Stimulated activated CD8-positive, alpha-beta memory T cell treated with anti-CD3 and anti-CD28 coated beads, Interleukin-7, amount 100 ng/mL, for 24 hours (primary cell): ENCODE data around the gene PHLPP1.
"Not testable (repeated sequence)": the region's sequence is repeated elsewhere in the genome, so short reads cannot be mapped to it uniquely, and the experiment has no call there.

Experiments
- DNase-seq: peaks from one replicate; pipeline ENCODE4 v3.0.0-alpha.2; 2020; ENCODE audit warnings: low read depth

Gene PHLPP1

DNA sequence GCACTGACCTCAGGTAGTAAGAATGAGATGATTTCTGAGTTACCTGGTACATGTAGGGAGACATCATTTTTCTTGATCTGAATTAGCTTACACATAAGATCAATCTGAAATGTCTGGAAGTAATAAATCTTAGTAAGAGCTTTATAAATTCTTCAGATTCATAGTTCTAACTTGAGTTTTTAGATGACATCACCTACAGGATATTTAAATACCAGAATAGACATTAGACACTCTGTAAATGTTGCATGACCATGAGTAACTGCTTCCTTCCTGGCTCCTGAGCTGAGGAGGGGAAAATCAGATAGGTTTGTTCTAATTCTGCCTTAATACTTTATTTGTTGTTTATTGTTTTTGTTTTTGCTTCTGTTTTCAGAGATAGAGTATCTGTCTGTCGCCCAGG is 181.8 kb downstream of the PHLPP1 start:
- DNase-seq = no peak

DNA sequence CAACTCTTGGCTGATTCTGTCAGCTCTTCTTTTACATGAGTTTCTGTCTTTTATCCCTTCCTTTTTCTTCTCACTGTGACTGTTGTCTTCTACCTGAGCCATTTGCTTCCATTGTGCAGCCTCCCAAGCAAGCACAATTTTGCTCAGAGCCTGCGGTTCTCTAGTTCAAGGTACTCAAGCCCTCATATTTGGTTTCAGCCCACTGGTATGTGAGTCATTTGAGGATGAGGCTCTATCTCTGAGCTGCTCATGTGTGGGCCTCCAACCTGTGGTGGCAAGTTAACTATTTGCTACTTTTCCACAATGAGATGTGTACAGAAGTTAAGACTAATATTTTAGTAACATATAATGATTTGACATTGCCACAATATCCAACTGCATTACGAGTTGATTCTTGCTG is 183.0 kb downstream of the PHLPP1 start:
- DNase-seq = no peak

DNA sequence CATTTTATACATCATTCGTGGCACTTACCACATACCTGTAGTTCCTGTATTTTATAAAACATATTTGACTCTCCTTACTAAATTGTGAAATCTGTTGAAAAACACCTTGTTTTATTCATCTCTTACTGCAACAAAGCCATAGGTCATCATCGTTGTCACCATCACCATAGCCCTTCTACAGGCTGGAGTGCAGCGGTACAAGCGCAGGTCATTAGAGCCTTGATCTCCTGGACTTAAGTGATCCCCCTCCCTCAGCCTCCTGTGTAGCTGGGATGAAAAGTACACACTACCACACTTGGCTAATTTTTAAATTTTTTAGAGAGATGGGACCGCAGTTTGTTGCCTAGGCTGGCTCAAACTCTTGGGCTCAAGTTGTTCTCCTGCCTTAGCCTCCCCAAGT is 184.2 kb downstream of the PHLPP1 start:
- no peak for DNase-seq

DNA sequence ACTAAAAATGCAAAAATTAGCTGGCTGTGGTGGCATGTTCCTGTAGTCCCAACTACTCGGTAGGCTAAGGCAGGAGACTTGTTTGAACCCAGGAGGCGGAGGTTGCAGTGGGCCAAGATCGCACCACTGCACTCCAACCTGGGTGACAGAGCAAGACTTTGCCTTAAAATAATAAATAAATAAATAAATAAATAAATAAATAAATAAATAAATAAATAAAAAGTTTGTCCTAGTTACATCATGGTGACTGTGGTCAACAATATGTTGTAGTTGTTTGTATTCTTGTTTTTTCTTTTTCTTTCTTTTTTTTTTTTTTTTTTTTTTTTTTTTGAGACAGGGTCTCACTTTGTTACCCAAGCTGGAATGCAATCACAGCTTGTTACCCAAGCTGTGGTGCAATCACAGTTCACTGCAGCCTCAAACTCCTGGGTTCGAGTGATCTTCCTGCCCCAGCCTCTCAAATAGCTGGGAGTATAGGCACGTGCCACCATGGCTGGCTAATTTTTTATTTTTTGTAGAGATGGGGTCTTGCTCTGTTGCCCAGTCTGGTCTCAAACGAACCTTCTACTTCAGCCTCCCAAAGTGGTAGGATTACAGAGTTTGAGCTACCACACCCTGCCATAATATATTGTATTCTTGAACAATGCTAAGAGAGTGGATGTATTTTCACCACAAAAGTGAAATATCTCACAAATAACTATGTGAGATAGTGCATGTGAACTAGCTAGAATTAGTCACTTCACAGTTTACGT is 185.0 kb downstream of the PHLPP1 start:
- no peak for DNase-seq

DNA sequence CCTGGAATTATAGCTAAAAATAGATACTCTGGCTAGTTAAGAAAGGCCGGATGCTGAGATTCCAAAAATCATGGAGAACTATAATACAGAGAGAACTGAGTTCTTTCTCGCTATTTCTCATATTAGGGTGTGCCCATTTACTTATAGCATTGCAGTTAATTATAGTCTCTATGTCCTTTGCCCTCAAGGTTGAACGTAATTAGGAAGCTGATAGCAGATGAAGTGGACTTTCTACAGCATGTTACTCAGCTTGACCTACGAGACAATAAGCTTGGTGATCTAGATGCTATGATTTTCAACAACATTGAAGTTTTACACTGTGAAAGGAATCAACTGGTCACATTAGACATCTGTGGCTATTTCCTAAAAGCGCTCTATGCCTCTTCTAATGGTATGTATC is 187.4 kb downstream of the PHLPP1 start:
- no peak for DNase-seq

DNA sequence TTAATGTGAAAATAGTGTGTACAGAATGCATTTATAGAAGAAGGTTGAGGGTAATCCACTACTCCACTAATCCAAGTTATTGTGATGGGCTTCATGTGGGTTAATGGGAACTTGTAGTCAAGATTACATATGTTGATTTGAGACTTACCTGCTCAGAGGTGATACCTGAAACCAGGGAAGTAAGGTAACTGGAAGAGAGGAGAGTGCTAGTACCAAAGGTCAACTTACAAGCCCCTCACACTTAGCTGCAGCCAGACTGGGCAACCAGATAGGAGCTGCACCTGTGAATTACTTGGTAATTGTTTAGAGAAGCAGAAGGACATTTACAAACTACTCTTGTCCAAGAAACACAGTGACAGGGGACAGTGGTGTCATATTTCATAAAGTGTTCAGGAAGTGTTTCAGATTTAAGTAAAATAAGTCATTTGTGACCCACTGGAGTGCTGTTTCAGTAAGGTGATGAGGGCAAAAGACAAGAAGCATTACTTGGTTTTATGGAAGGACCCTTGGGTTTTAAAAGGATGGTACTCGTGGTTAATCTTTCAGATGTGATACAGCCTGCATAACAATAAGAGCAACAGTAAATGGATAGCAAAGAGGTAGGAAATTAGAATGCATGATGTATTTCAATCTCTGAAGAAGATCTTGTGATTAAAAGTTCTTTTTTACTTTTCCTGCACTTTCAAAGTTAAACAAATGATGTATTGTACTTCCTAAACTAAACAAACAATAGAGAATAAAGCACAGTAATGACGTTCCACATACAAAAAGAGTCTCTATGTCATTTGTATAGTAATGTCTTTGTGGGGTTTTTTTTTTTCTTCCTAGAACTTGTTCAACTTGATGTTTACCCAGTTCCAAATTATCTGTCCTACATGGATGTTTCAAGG is 189.3 kb downstream of the PHLPP1 start:
- DNase-seq = no peak

DNA sequence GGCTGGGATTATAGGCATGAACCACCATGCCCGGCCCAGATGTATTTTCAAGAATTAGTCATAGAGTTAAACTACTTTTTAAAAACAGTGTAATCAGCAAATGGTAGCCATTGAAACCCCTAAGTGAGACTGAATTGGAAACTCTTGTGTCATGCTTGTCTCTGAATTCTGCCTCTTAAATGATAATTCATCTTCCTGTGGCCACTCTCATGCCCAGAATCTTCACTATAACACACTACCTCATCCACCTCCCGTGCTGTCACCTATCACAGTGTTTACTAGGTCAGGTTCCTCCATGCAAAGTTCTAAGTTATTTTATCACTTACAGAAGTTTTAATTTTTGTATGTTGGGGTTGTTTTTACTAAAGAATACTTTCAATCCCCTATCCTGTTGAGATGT is 197.5 kb downstream of the PHLPP1 start:
- no peak for DNase-seq

DNA sequence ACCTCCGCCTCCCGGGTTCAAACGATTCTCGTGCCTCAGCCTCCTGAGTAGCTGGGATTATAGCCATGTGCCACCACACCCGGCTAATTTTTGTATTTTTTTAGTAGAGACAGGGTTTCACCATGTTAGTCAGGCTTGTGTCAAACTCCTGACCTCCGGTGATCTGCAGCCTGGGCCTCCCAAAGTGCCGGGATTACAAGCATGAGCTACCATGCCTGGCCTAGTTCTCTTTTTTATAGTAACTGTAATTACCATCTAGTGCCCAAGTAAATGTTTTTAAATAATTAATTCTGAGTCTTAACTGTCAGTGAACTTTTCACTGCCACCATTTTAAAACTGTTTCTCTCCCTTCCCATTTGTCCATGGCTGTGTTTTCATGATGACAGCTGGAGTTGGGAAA is 198.5 kb downstream of the PHLPP1 start:
- DNase-seq = not testable (repeated sequence)

DNA sequence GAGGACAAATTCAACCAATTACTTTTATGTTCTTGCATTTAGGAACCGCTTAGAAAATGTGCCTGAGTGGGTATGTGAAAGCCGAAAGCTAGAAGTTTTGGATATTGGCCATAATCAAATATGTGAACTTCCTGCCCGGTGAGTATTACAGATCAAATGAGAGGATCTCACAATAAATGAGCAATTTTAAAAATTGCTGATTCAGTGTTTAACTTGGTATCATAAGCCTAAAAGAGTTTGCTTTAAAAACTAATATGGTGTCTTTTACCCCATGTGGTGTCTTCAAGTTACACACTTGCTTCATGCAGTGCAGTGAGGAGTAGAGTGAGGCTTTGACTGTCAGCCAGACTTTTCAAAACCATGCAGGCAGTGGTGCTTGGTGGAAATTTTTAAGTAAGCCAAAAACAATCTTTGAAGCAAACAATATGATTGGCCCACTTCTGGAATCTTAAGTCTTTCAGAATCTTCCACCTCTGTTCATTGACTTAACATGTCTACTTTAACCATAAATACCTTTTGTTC is 199.6 kb downstream of the PHLPP1 start:
- no peak for DNase-seq

DNA sequence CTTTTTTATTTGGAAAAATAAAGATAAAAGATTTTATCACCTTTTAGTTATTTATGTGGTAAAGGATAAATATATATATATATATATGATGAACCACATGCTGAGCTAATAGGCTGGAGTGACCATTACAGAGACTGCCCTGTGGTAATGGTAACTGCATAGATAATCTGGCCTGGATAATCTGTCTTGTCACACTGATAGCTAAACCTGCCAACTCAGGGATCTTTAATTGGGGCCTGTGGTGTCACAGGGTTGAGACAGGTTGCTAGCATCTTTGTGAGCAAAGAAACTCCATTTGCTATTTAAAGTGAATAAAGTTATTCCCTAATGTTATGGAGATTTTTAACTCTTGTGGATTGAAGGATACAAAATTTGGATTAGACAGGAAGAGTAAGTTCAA is 203.0 kb downstream of the PHLPP1 start:
- no peak for DNase-seq

DNA sequence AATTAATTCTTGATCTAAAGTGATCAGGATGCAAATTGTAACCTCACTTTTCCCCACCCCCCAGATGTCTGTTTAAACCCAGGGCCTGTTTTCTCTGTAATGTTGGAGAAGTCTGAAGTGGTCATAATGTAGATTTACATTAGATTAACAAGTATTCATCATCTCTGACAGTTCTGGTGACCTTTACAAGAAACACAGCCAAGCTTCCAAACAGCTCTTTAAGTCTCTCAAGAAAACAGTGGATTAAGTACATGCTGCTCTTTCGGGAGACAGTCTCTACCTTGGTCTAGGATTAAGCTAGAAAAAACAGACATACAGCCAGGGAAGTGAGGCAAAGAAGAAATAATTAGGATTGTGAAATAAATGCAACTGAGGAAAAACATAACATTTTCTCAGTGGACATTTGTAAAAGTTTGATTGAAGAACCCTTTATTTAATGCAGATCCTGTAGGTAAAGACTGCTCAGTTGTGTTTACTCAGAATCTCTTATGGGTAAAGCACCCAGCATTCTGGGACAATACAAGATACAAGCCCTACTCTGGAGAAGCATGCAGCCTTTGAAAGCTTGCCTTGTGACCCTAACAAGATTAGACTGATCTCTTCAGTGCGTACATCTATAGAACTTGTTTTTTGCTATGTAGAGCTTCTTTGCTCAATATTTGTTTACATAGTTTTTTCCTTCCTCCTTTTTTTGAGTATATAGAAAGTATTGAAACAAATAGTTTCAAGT is 203.9 kb downstream of the PHLPP1 start:
- DNase-seq = no peak

DNA sequence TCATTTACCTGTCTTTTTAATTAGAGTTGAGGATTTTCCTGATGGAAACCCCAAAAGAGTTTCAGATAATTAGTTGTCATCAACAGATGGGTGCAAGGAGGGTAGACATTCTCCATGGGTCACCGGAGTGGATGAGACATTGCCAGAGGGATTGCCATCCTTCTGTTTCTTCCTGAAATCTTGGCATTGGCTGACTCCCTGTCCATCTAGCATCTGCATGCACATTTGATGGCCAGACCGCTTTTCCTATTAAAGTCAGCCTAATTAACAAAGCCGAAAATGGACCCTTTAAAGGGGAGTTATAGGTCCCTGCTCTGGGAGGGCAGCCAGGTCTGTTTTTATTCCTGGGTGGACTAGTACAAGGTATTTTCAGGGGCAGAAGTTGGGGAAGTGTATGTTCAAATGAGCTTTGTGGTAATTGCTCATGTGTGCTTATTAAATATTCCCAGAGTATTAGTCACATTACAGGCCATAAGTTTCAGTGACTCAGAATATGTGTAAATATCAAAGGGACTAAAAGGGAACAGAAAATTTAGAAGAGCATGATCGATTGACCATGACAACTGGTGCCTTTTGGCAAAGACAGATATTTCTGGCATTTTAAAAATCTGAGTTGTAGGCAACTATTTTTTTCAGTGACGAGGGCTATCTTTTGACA is 209.8 kb downstream of the PHLPP1 start:
- DNase-seq = no peak

DNA sequence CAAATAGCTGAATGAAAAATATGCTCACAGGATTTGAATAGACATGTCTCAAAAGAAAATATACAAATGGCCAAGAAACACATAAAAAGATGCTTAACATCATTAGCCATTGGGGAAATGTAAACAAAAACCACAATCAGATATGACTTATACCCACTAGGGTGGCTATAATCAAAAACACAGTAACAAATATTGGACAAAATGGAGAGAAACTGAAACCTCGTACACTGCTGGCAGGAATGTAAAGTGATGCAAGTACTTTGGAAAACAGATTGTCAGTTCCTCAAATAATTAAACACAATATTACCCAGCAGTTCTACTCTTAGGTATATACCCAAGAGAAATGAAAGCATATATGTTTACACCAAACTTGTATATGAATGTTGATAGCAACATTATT is 213.0 kb downstream of the PHLPP1 start:
- DNase-seq = no peak

DNA sequence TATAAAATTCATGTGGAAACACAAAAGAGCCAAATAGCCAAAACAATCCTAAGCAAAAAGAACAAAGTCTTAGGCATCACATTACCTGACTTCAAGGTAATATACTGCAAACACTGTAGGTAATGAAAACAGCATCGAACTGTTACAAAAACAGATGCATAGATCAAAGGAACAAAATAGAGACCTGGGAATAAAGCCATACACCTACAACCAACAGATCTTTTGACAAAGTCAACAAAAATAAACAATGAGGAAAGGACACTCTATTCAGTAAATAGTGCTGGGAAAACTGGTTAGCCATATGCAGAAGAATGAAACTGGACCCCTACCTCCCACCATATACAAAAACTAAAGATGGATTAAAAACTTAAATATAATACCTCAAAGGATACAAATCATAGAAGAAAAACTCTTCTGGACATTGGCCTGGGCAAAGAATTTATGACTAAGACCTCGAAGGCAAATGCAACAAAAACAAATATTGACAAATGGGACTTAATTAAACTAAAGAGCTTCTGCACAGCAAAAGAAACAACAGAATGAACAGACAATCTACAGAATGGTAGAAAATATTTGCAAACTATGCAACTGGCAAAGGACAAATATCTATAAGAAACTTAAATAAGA is 218.0 kb downstream of the PHLPP1 start:
- no peak for DNase-seq

DNA sequence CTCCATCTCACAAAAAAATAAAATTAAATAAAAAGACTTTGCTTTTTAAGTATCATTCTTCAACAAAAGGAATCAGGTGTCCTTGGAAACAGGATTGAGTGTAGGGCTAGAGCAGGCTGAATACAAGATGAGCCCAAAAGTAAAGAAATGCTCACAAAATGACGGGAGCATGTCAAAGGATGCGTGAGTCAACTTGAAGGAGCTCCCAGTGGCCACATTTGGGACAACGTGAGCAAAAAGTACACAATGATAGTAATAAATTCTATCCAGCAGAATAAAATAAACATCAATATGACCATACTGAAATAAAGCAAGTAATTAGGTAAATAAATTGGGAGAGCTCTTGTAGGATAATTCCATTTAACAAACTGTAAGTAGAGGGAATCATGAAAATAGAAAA is 220.7 kb downstream of the PHLPP1 start:
- DNase-seq = no peak

DNA sequence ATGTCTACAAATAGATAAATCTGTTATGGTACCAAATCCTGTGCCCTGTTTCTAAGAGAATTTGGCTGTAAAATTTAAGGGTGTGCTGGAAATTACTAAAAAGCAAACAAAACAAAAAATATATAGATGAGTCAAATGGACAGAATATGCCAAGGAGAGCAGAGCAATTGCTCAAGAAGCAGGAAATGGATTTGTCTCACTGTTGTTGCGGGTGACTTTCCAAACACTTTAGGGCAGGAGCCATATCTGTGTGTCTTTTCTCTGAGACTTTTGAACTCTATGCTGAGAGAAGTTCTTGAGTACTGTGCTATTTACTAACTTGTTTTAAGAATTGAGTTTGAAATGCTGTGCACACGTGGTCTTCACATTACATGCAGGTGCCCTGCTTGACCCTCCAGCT is 221.7 kb downstream of the PHLPP1 start:
- DNase-seq = no peak

DNA sequence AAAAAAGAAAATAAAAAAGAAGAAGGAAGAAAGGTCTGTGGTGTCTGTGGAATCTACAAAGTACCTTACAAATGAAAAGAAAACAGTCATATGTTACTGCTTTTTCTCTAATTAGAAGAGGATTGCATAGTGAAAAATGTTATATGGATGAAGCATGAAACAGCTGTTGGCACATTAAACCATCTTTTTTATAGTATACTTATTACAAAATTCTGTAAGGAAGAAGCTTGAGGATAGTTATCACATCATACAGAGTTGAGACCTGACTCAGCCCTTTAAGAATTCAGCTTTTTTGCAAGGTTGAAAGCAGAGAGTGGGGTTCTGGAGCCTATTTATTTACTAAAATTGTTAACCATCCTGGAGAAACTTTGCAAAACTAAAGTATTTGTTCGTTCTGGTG is 222.7 kb downstream of the PHLPP1 start:
- DNase-seq = no peak

DNA sequence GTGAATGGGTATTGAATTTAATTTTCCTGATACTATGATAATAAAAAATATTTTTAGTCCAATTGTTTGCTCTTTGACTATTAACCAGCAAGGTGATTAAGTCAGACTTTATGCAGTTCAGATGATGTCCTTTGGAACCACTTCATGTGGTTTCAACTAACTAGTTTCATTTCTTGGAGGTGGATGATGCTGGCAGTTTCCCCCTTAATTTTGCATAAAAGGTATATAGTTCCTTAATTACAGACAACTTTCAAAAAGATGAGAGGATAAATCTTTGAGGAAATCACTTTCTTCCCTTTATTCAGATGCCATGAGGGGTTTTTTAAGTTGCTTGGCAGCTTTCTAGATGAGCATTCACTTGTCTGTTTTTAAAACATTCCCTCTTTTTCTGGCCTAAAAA is 223.1 kb downstream of the PHLPP1 start:
- DNase-seq = no peak

DNA sequence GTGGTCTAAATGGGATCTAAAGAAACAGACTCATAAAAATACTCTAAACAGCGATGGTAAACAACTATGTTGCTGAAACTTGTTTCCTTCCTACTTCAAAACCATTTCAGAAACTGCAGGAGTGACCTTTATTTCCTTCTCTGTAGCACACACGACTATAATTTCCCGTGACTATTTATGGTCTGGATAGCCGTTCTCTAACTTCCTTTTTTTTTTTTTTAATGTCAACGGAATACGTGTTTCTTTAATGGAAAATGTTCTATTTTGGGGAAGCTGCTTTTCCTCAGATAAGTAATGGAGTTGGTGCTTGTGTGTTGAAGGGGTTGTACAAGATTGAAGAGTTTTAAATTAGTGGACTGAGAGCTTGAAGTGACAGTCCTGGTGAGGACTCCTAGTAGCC is 224.1 kb downstream of the PHLPP1 start:
- no peak for DNase-seq

DNA sequence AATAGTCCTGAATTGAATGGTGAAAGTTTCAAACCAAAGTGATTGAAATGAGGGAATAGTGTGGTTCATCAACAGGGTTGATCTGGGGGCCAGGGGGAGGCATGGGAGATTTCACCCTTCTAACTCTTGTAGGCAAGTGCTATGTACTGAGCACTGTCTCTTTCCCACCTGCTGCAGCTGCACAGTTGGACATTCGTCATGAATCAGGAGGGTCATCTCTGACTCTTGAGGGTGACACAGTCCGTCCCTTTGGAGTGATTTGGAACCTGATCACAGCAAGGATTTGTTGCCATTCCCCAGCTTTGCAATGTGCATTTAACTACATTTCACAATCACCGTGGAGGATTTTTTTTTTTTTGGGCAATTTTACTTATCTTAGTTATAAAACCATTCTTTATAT is 224.6 kb downstream of the PHLPP1 start:
- DNase-seq = no peak

DNA sequence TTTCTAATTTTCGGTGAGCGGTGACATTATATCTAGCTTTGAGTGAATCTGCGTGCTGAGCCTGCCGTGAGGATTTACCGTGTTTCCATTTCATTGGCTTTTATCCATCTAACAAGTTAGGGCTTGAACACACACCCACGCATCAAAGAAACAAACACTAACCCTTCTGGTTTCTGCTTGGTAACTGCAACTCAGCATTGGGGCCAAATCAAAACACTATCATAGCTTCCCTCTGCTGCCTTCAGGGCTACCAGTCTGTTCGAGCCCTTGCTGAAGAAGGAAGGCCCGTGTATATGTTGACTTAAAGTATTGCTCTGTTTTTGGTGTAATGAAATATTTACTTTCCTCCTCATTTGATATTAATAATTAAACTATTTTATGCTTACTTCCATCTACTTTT is 227.2 kb downstream of the PHLPP1 start:
- no peak for DNase-seq

DNA sequence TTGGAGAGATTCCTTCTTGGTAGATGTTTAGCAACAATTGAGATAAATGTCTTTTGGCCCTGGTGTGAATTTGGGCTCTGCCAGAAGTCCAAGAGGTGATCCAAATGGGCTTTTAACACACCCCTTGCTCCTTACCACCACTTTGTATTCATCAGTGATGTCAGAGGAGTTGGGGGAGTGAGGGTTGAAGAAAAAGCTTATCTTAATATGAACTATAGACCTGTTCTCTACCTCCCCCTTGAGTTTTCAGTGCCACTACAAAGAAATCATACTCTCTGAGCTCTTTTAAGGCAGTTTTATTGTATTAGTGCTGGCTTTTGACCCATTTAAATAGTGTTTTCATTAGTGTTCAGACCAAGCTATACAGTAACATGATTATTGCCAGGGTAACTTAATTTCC is 229.1 kb downstream of the PHLPP1 start:
- no peak for DNase-seq
